SK-N-SH (cell line): ENCODE results near the gene OS9. TPM values are rescaled to one million over a fixed set of nuclear protein-coding genes. Genes with fewer than 3 reads are reported as not detected.

Experiments used
- CTCF ChIA-PET: fragments of 300-600, 350-600 bp; formaldehyde crosslinking; extraction: SDS; loops from one replicate; lab custom pipeline; 2021; lab: Yijun Ruan, JAX
- POLR2A ChIA-PET: fragments of 350-600 bp; sonication (Branson Sonifier 250); formaldehyde crosslinking; extraction: SDS; loops from one replicate; lab custom pipeline; 2020; ENCODE audit warnings: antibody characterized with exemption, inconsistent platforms; lab: Yijun Ruan, JAX
- DNase-seq: peaks from one replicate; pipeline ENCODE4 v3.0.0; 2012
- H2AFZ ChIP-seq: fragments of 200-600 bp; sonication (generic); 2 replicates; pipeline ENCODE4 v1.8.1; 2016; ENCODE audit warnings: antibody characterized with exemption, mild to moderate bottlenecking, low read depth
- H3F3A ChIP-seq: fragments of 200-600 bp; sonication (generic); replicated peaks from 2 replicates; pipeline ENCODE3; 2016; ENCODE audit warnings: antibody characterized with exemption, mild to moderate bottlenecking; ENCODE audit not compliant: insufficient read depth
- H3K27ac ChIP-seq, 2 experiments: fragments of 200-500 bp in 1 of 2; fragments of 200-600 bp in 1 of 2; sonication (Bioruptor generic) in 1 of 2; sonication (generic), shearing (Covaris generic) in 1 of 2; 2 replicates each; pipeline versions ENCODE4 v1.5.1 to v1.6.1; 2014 to 2016; ENCODE audit warnings: low read depth in 2 of 2, inconsistent platforms in 1 of 2, low read length in 1 of 2, mild to moderate bottlenecking in 1 of 2, mixed read lengths in 1 of 2
- H3K27me3 ChIP-seq: fragments of 200-600 bp; sonication (generic), shearing (Covaris generic); 2 replicates; pipeline ENCODE4 v1.6.1; 2016; ENCODE audit warnings: mixed run types; ENCODE audit not compliant: insufficient read depth
- H3K36me3 ChIP-seq, 2 experiments: fragments of 200-500 bp in 1 of 2; fragments of 200-600 bp in 1 of 2; sonication (Bioruptor generic) in 1 of 2; sonication (generic) in 1 of 2; replicated peaks in 1 of 2; 2 replicates each; pipeline versions ENCODE3 to v1.5.1; 2014 to 2016; ENCODE audit warnings: low read length in 1 of 2, mild to moderate bottlenecking in 1 of 2; ENCODE audit not compliant: insufficient read depth in 2 of 2, control insufficient read depth in 1 of 2
- H3K4me1 ChIP-seq, 2 experiments: fragments of 200-500 bp in 1 of 2; fragments of 200-600 bp in 1 of 2; sonication (Bioruptor generic) in 1 of 2; sonication (generic), shearing (Covaris generic) in 1 of 2; 2 replicates each; pipeline versions ENCODE4 v1.5.1 to v1.6.1; 2014 to 2016; ENCODE audit warnings: low read depth in 1 of 2, low read length in 1 of 2, mixed run types in 1 of 2; ENCODE audit not compliant: insufficient read depth in 2 of 2, control insufficient read depth in 1 of 2
- H3K4me2 ChIP-seq: fragments of 200-600 bp; sonication (generic), shearing (Covaris generic); 2 replicates; pipeline ENCODE4 v1.6.1; 2017; ENCODE audit warnings: mixed run types
- H3K4me3 ChIP-seq, 2 experiments: fragments of 200-500 bp in 1 of 2; fragments of 200-600 bp in 1 of 2; sonication (Bioruptor generic) in 1 of 2; sonication (generic), shearing (Covaris generic) in 1 of 2; 2 replicates each; pipeline versions ENCODE4 v1.5.1 to v1.8.1; 2014 to 2016; ENCODE audit warnings: low read depth in 2 of 2, inconsistent platforms in 1 of 2, low read length in 1 of 2, mild to moderate bottlenecking in 1 of 2, mixed read lengths in 1 of 2, moderate library complexity in 1 of 2
- H3K79me2 ChIP-seq: fragments of 200-600 bp; sonication (generic); 2 replicates; pipeline ENCODE4 v1.8.1; 2017; ENCODE audit warnings: mild to moderate bottlenecking; ENCODE audit not compliant: insufficient read depth
- H3K9ac ChIP-seq: fragments of 200-600 bp; sonication (generic); 2 replicates; pipeline ENCODE4 v1.6.1; 2017; ENCODE audit warnings: mixed run types
- H3K9me2 ChIP-seq: fragments of 200-600 bp; sonication (generic); 2 replicates; pipeline ENCODE4 v1.6.1; 2017; ENCODE audit warnings: mixed run types
- H3K9me3 ChIP-seq: fragments of 200-600 bp; sonication (generic); 2 replicates; pipeline ENCODE4 v1.6.1; 2017; ENCODE audit warnings: mixed run types, mild to moderate bottlenecking, moderate library complexity
- H4K20me1 ChIP-seq: fragments of 200-600 bp; sonication (generic); 2 replicates; pipeline ENCODE4 v1.6.1; 2017; ENCODE audit warnings: mild to moderate bottlenecking, mixed run types; ENCODE audit not compliant: insufficient read depth
- CHD2 ChIP-seq: fragments of 150-350 bp; IDR thresholded peaks from 2 replicates; pipeline ENCODE4 v1.6.1; 2018; ENCODE audit warnings: low read length; ENCODE audit not compliant: partially characterized antibody
- ELF1 ChIP-seq: IDR thresholded peaks from 2 replicates; pipeline ENCODE4 v1.4.0; 2012
- EP300 ChIP-seq, 2 experiments: IDR thresholded peaks; 2 replicates each; pipeline versions ENCODE4 v1.4.0 to v1.6.1; 2012; ENCODE audit warnings: borderline replicate concordance in 1 of 2, low read depth in 1 of 2, low read length in 1 of 2
- FOXJ3 ChIP-seq: sonication (generic); formaldehyde crosslinking; IDR thresholded peaks from 2 replicates; pipeline ENCODE4 v1.5.1; 2020; ENCODE audit warnings: mild to moderate bottlenecking, missing genetic modification reagents
- IRF3 ChIP-seq: fragments of 150-350 bp; IDR thresholded peaks from 2 replicates; pipeline ENCODE4 v1.6.1; 2016; ENCODE audit warnings: mild to moderate bottlenecking, low read depth, low read length
- MEF2A ChIP-seq: IDR thresholded peaks from 2 replicates; pipeline ENCODE4 v1.4.0; 2012; ENCODE audit warnings: low read depth, borderline replicate concordance
- NFIC ChIP-seq: IDR thresholded peaks from 2 replicates; pipeline ENCODE4 v1.4.0; 2012; ENCODE audit warnings: borderline replicate concordance
- POLR2AphosphoS5 ChIP-seq: IDR thresholded peaks from 2 replicates; pipeline ENCODE4 v1.6.1; 2012; ENCODE audit warnings: low read depth, low read length
- RCOR1 ChIP-seq: fragments of 150-350 bp; IDR thresholded peaks from 2 replicates; pipeline ENCODE4 v1.6.1; 2017; ENCODE audit warnings: antibody characterized with exemption, low read length
- REST ChIP-seq: IDR thresholded peaks from 2 replicates; pipeline ENCODE4 v1.6.1; 2012; ENCODE audit warnings: mild to moderate bottlenecking, low read depth, low read length, moderate library complexity
- SIN3A ChIP-seq: IDR thresholded peaks from 2 replicates; pipeline ENCODE4 v1.6.1; 2012; ENCODE audit warnings: low read depth, mild to moderate bottlenecking, low read length, moderate library complexity, borderline replicate concordance
- SMC3 ChIP-seq: IDR thresholded peaks from 2 replicates; pipeline ENCODE4 v1.6.1; 2012; ENCODE audit warnings: low read depth, low read length, improper control_type of control experiment
- TAF1 ChIP-seq: IDR thresholded peaks from 2 replicates; pipeline ENCODE4 v1.6.1; 2012; ENCODE audit warnings: low read depth, mild to moderate bottlenecking, low read length, moderate library complexity, borderline replicate concordance
- TEAD4 ChIP-seq: IDR thresholded peaks from 2 replicates; pipeline ENCODE4 v1.4.0; 2012; ENCODE audit warnings: mild to moderate bottlenecking, borderline replicate concordance; ENCODE audit not compliant: insufficient read depth
- USF2 ChIP-seq: fragments of 150-350 bp; IDR thresholded peaks from 2 replicates; pipeline ENCODE4 v1.6.1; 2017; ENCODE audit warnings: antibody characterized with exemption, low read length, low read depth, borderline replicate concordance
- YY1 ChIP-seq: IDR thresholded peaks from 2 replicates; pipeline ENCODE4 v1.4.0; 2012; ENCODE audit warnings: low read depth, mild to moderate bottlenecking
- ZBTB33 ChIP-seq: IDR thresholded peaks from 2 replicates; pipeline ENCODE4 v1.4.0; 2012; ENCODE audit warnings: low read depth, borderline replicate concordance
- WGBS: methylation state at CpG from one replicate; pipeline ENCODE4 v1.1.6; 2017; ENCODE audit warnings: low lambda C conversion rate; 5-methylcytosine and 5-hydroxymethylcytosine counted together
- polyA plus RNA-seq, 3 experiments: library from polyadenylated mRNA; depleted of rRNA; stranded (reverse); fragments of >200 nt; gene quantifications; 2 replicates each; pipeline ENCODE4 v1.2.3, GENCODE V29; 2012

The OS9 gene
- polyA plus RNA-seq, 1 of the 3 experiments (the other 2 are of a cell fraction) = 280 TPM

- TF ChIP-seq REST = no peak
Measured at GRCh38 chr12:57735952-57736740, 42.2 kb downstream of the OS9 start (continued).

- H3K9me3 ChIP-seq = no peaks in the 10 kb centered on the region
- no peak for DNase-seq
- ChIA-PET POLR2A (interaction anchor here (1.2 to 2.9 kb wide), 3 partner anchors 8 to 15 kb away, joined by 3 to 21 read pairs (median 17); partner anchors contain the start of genes CDK4 and TSPAN31), CTCF (interaction anchor here (0.7 to 7.1 kb wide), 17 partner anchors 8 to 167 kb away, joined by 3 to 133 read pairs (median 7); partner anchors contain the start of genes B4GALNT1, CDK4, CYP27B1 and TSPAN31)
- peaks cover 18% of the 10 kb centered on the region for H3F3A ChIP-seq
- H3K36me3 ChIP-seq = peaks cover 0 to 4% of the 10 kb centered on the region in 2 experiments
- H3K4me3 ChIP-seq = peak overlapping the region in 1 of 2 experiments; percentile 68; a peak in 2 of 4 replicates
- peaks cover 0 to 29% of the 10 kb centered on the region in 2 experiments; a peak in 2 of 4 replicates for H3K4me1 ChIP-seq
- no peaks in the 10 kb centered on the region for H3K27me3 ChIP-seq
- TF ChIP-seq YY1 (no peak), ZBTB33 (no peak), SMC3 (no peak), TAF1 (no peak), CHD2 (no peak), EP300 (IDR thresholded peaks at IDR 0.05; ENCODE audit: borderline replicate concordance in 1 of 2, low read depth in 1 of 2, low read length in 1 of 2) (no peak), POLR2AphosphoS5 (no peak), NFIC (no peak), IRF3 (no peak), RCOR1 (no peak), FOXJ3 (CRISPR knock-in tag) (no peak), USF2 (no peak), ELF1 (no peak), TEAD4 (no peak), SIN3A (no peak), MEF2A (no peak)
- TF ChIP-seq, all 33 proteins: peak for 0
- Histone ChIP-seq H3K9ac (no peak overlapping the region), H3K79me2 (no peaks in the 10 kb centered on the region), H3K27ac (no peak overlapping the region), H4K20me1 (no peaks in the 10 kb centered on the region), H3K4me2 (peak overlapping the region; percentile 87), H2AFZ (no peak overlapping the region), H3K9me2 (no peaks in the 10 kb centered on the region)
- WGBS = 66% methylated on average over 30 of the region's 31 CpGs
Measured at GRCh38 chr12:57736741-57737466, 43.0 kb downstream of the OS9 start.
